BLaER1 treated with 17β-estradiol and CSF1 and Interleukin-3, amounts not matched to agents 10 nM and 100 nM (cell line): Measurements from ENCODE around the gene RABL6.
"Not testable (repeated sequence)": the region's sequence is repeated elsewhere in the genome, so short reads cannot be mapped to it uniquely, and the experiment has no call there.

Experiments used
- H3K27ac ChIP-seq, 11 experiments: shearing (Covaris generic); formaldehyde crosslinking; 2 replicates each; pipeline ENCODE4 v1.8.1; 2022
- H3K27me3 ChIP-seq, 11 experiments: shearing (Covaris generic); formaldehyde crosslinking; 2 replicates each; pipeline ENCODE4 v1.8.1; 2022
- H3K36me3 ChIP-seq, 11 experiments: shearing (Covaris generic); formaldehyde crosslinking; 2 replicates each; pipeline ENCODE4 v1.8.1; 2022
- H3K4me1 ChIP-seq, 10 experiments: shearing (Covaris generic); formaldehyde crosslinking; 2 replicates each; pipeline ENCODE4 v1.8.1; 2022
- H3K4me2 ChIP-seq, 11 experiments: shearing (Covaris generic); formaldehyde crosslinking; 2 replicates each; pipeline ENCODE4 v1.8.1; 2022
- H3K4me3 ChIP-seq, 10 experiments: shearing (Covaris generic); formaldehyde crosslinking; 2 replicates each; pipeline ENCODE4 v1.8.1; 2022
- H3K9ac ChIP-seq, 11 experiments: shearing (Covaris generic); formaldehyde crosslinking; 2 replicates each; pipeline ENCODE4 v1.8.1; 2022
- H3K9me3 ChIP-seq, 11 experiments: shearing (Covaris generic); formaldehyde crosslinking; replicated peaks in 1 of 11; 2 replicates each; pipeline ENCODE4 v1.8.1; 2022
- H4K20me1 ChIP-seq, 11 experiments: shearing (Covaris generic); formaldehyde crosslinking; 2 replicates each; pipeline ENCODE4 v1.8.1; 2022
- Cebpa-rat ChIP-seq, 11 experiments: shearing (Covaris generic); IDR thresholded peaks; 2 replicates each; pipeline ENCODE4 v1.8.1; 2022

The RABL6 gene, protein sequence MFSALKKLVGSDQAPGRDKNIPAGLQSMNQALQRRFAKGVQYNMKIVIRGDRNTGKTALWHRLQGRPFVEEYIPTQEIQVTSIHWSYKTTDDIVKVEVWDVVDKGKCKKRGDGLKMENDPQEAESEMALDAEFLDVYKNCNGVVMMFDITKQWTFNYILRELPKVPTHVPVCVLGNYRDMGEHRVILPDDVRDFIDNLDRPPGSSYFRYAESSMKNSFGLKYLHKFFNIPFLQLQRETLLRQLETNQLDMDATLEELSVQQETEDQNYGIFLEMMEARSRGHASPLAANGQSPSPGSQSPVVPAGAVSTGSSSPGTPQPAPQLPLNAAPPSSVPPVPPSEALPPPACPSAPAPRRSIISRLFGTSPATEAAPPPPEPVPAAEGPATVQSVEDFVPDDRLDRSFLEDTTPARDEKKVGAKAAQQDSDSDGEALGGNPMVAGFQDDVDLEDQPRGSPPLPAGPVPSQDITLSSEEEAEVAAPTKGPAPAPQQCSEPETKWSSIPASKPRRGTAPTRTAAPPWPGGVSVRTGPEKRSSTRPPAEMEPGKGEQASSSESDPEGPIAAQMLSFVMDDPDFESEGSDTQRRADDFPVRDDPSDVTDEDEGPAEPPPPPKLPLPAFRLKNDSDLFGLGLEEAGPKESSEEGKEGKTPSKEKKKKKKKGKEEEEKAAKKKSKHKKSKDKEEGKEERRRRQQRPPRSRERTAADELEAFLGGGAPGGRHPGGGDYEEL

GRCh38 chr9:136807281-136808074 lies at the start of gene RABL6:
Gene RABL6 (plus strand): TSS chr9:136807948. CDS start chr9:136808197, 249 bp downstream.
- TF ChIP-seq Cebpa-rat (IDR thresholded peaks at IDR 0.05): no peak
- H3K4me3 ChIP-seq: peak within 1 kb of the TSS; percentile 76 to 100 (median 100)
- H3K27me3 ChIP-seq: no peaks in the 10 kb centered on the region
- peak within 1 kb of the TSS; percentile 69 to 98 (median 95) for H3K27ac ChIP-seq
- peak within 1 kb of the TSS; percentile 84 to 99 (median 98) for H3K9ac ChIP-seq
- peaks cover 14 to 67% (median 52%) of the 10 kb centered on the region in 11 experiments for H3K36me3 ChIP-seq
- H3K4me1 ChIP-seq: peaks cover 40 to 56% (median 49%) of the 10 kb centered on the region in 10 experiments
- H3K4me2 ChIP-seq: peak within 1 kb of the TSS; percentile 82 to 99 (median 96)
- no peaks in the 10 kb centered on the region for H3K9me3 ChIP-seq
- H4K20me1 ChIP-seq: peaks cover 17 to 68% (median 43%) of the 10 kb centered on the region in 11 experiments; a peak in 20 of 22 replicates

DNA sequence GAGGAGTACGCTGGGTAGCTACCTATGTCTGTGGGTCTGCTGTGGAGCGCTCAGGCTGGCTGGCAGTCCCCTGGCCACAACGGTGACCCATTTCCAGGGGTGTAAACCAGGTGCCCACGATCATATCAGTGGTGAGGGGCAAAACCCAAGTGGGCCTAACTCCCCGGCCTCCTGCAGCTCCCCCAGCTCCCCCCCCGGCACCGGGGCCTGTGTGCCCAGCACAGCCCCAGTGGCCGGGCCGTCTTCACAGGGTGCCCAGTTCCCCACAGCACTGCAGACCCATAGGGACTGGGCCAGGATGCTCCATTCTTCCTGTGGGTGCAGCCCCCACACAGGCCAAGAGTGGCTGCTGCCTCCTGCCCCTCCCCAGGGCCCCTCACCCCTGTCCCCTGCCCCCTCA lies 48.7 kb upstream of the RABL6 start:
- H3K27me3 ChIP-seq: peaks cover 0 to 50% (median 6%) of the 10 kb centered on the region in 11 experiments; a peak in 11 of 22 replicates
- H3K27ac ChIP-seq: peak overlapping the region in 6 of 11 experiments; percentile 39 to 82 (median 65); a peak in 10 of 22 replicates
- H3K36me3 ChIP-seq: no peaks in the 10 kb centered on the region
- H3K9me3 ChIP-seq: peaks cover 9 to 13% (median 11%) of the 10 kb centered on the region in 11 experiments; a peak in 18 of 22 replicates
- H3K9ac ChIP-seq: peak overlapping the region in 5 of 11 experiments; percentile 37 to 75 (median 46); a peak in 5 of 22 replicates
- H4K20me1 ChIP-seq: peaks cover 0 to 12% (median 0%) of the 10 kb centered on the region in 11 experiments; a peak in 3 of 22 replicates
- H3K4me2 ChIP-seq: peak overlapping the region in 10 of 11 experiments; percentile 22 to 98 (median 88); a peak in 18 of 22 replicates
- TF ChIP-seq Cebpa-rat (IDR thresholded peaks at IDR 0.05): no peak
- H3K4me3 ChIP-seq: 0 out of 20 replicates have a peak overlapping the region, but pooled peaks of 1 of the 10 experiments have one; percentile 14
- H3K4me1 ChIP-seq: peaks cover 51 to 91% (median 87%) of the 10 kb centered on the region in 10 experiments

GRCh38 chr9:136759436-136760325 lies 48.1 kb upstream of the RABL6 start:
- Histone ChIP-seq H3K4me1 (peaks cover 47 to 91% (median 87%) of the 10 kb centered on the region in 10 experiments), H3K4me2 (peak overlapping the region; percentile 73 to 98 (median 89)), H3K4me3 (peak overlapping the region in 4 of 10 experiments; percentile 18 to 42 (median 24); a peak in 3 of 20 replicates), H3K9me3 (peaks cover 9 to 13% (median 11%) of the 10 kb centered on the region in 11 experiments; a peak in 18 of 22 replicates), H3K27ac (peak overlapping the region in 7 of 11 experiments; percentile 62 to 82 (median 75); a peak in 13 of 22 replicates), H4K20me1 (peaks cover 0 to 12% (median 0%) of the 10 kb centered on the region in 11 experiments; a peak in 3 of 22 replicates), H3K9ac (peak overlapping the region in 7 of 11 experiments; percentile 52 to 78 (median 67); a peak in 13 of 22 replicates), H3K27me3 (peaks cover 0 to 44% (median 4%) of the 10 kb centered on the region in 11 experiments; a peak in 11 of 22 replicates), H3K36me3 (no peaks in the 10 kb centered on the region)
- TF ChIP-seq Cebpa-rat (IDR thresholded peaks at IDR 0.05): no peak

GRCh38 chr9:136760424-136760823 lies 47.3 kb upstream of the RABL6 start:
- peak overlapping the region; percentile 73 to 98 (median 89) for H3K4me2 ChIP-seq
- peaks cover 0 to 12% (median 0%) of the 10 kb centered on the region in 11 experiments; a peak in 3 of 22 replicates for H4K20me1 ChIP-seq
- peaks cover 9 to 13% (median 11%) of the 10 kb centered on the region in 11 experiments; a peak in 18 of 22 replicates for H3K9me3 ChIP-seq
- H3K4me1 ChIP-seq: peaks cover 41 to 91% (median 87%) of the 10 kb centered on the region in 10 experiments
- H3K4me3 ChIP-seq: peak overlapping the region in 6 of 10 experiments; percentile 13 to 42 (median 19); a peak in 7 of 20 replicates
- H3K27ac ChIP-seq: peak overlapping the region in 9 of 11 experiments; percentile 52 to 82 (median 68); a peak in 18 of 22 replicates
- TF ChIP-seq Cebpa-rat (IDR thresholded peaks at IDR 0.05): no peak
- peak overlapping the region in 10 of 11 experiments; percentile 3 to 78 (median 62); a peak in 18 of 22 replicates for H3K9ac ChIP-seq
- peaks cover 0 to 36% (median 0%) of the 10 kb centered on the region in 11 experiments; a peak in 9 of 22 replicates for H3K27me3 ChIP-seq
- H3K36me3 ChIP-seq: no peaks in the 10 kb centered on the region

DNA sequence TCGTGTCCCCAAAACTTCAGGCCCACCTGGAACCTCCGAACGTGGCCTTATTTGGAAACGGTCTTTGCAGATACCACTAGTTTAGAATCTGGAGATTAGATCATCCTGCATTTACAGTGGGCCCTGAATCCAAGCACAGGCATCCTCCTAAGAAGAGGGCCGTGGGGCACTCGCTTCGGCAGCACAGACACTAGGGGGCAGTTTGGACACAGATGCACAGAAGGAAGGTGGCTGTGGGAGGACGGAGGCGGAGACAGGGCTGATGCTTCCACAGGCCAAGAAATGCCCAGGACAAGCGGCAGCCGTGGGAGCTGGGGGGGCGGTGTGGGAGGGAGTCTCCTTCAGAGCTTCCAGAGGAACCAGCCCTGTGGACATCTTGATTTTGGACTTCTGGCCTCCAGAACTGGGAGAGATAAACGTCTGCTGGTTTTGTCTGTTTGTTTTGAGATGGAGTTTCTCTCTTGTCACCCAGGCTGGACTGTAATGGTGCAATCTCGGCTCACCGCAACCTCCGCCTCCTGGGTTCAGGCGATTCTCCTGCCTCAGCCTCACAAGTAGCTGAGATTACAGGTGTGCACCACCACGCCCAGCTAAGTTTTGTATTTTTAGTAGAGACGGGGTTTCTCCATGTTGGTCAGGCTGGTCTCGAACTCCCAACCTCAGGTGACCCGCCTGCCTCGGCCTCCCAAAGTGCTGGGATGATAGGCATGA lies 46.8 kb upstream of the RABL6 start:
- not testable (repeated sequence) for H3K9me3 ChIP-seq, H3K36me3 ChIP-seq
- Histone ChIP-seq H3K4me3 (peak overlapping the region in 4 of 10 experiments; percentile 15 to 42 (median 24); a peak in 3 of 20 replicates), H3K4me1 (peaks cover 47 to 96% (median 92%) of the 10 kb centered on the region in 10 experiments), H3K9ac (peak overlapping the region in 10 of 11 experiments; percentile 3 to 78 (median 62); a peak in 17 of 22 replicates), H3K27ac (peak overlapping the region in 9 of 11 experiments; percentile 52 to 82 (median 68); a peak in 18 of 22 replicates), H4K20me1 (peaks cover 0 to 12% (median 0%) of the 10 kb centered on the region in 11 experiments; a peak in 3 of 22 replicates), H3K4me2 (peak overlapping the region; percentile 73 to 98 (median 89)), H3K27me3 (peaks cover 0 to 33% (median 0%) of the 10 kb centered on the region in 11 experiments; a peak in 8 of 22 replicates)

DNA sequence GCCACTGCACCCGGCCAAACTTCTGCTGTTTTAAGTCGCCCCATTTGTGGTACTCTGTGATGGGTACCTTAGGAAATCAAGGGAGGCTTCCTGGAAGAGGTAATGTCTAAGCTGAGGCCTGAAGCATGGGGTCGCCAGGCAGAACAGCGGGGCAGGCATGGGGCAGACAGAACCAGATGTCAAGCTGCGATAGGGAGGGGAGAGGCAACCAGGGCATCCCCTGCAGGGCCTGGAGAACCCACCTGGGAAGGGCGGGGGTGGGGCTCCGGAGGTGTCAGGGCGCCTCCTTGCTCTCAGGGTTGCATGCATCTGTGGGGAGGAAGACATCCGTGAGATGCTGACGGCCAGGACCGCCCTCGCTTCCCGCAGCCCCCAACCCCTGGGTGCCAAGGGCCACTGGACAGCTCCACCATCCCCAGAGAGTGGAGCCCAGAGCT lies 46.2 kb upstream of the RABL6 start:
- peaks cover 49 to 99% (median 95%) of the 10 kb centered on the region in 10 experiments for H3K4me1 ChIP-seq
- peak overlapping the region; percentile 73 to 98 (median 89); a peak in 20 of 22 replicates for H3K4me2 ChIP-seq
- peak overlapping the region in 7 of 11 experiments; percentile 62 to 82 (median 75); a peak in 12 of 22 replicates for H3K27ac ChIP-seq
- peaks cover 0 to 27% (median 0%) of the 10 kb centered on the region in 11 experiments; a peak in 8 of 22 replicates for H3K27me3 ChIP-seq
- no peaks in the 10 kb centered on the region for H3K36me3 ChIP-seq
- H4K20me1 ChIP-seq: peaks cover 0 to 12% (median 0%) of the 10 kb centered on the region in 11 experiments; a peak in 3 of 22 replicates
- TF ChIP-seq Cebpa-rat (IDR thresholded peaks at IDR 0.05): no peak
- H3K9me3 ChIP-seq: peaks cover 0 to 1% (median under 1%) of the 10 kb centered on the region in 11 experiments; a peak in 12 of 22 replicates
- H3K4me3 ChIP-seq: no peak overlapping the region
- peak overlapping the region in 5 of 11 experiments; percentile 52 to 75 (median 67); a peak in 7 of 22 replicates for H3K9ac ChIP-seq
